ENCODE measurements around the gene USP9X.

GRCh38 chrX:41164449-41164848 is 79.2 kb downstream of the USP9X start:
- TF ChIP-seq CTCF (IDR thresholded peaks at IDR 0.05; ENCODE audit: low read length) (no peak), EZH2 (IDR thresholded peaks at IDR 0.05; ENCODE audit: borderline replicate concordance, low read length) (no peak)

Measured in OCI-LY1 (cell line).